Frontal cortex (tissue), 4 donors: Measurements from ENCODE around the gene PHF3. TPM values are rescaled to one million over a fixed set of nuclear protein-coding genes. Genes with fewer than 3 reads are reported as not detected.
A peak's percentile ranks its signal among the peaks of the same experiment; 100 is the strongest.

Experiments
- DNase-seq, 2 donors: peaks; one replicate each; pipeline ENCODE4 v3.0.0; 2012; ENCODE audit warnings: low spot score in 2 of 2
- FAIRE-seq: peaks from 2 replicates; lab custom pipeline; 2012; peaks lifted over from hg19 to GRCh38; lab: Jason Lieb, UNC
- total RNA-seq: library from RNA; depleted of rRNA; stranded (reverse); fragments of >200 nt; gene quantifications from one replicate; pipeline ENCODE4 v1.2.3, GENCODE V29; 2014
- donor health status: control.
- donor health status: control.
- donor health status: control.

PHF3 gene
- total RNA-seq, 1 donor from 2014 or later: 99.1 TPM

DNA sequence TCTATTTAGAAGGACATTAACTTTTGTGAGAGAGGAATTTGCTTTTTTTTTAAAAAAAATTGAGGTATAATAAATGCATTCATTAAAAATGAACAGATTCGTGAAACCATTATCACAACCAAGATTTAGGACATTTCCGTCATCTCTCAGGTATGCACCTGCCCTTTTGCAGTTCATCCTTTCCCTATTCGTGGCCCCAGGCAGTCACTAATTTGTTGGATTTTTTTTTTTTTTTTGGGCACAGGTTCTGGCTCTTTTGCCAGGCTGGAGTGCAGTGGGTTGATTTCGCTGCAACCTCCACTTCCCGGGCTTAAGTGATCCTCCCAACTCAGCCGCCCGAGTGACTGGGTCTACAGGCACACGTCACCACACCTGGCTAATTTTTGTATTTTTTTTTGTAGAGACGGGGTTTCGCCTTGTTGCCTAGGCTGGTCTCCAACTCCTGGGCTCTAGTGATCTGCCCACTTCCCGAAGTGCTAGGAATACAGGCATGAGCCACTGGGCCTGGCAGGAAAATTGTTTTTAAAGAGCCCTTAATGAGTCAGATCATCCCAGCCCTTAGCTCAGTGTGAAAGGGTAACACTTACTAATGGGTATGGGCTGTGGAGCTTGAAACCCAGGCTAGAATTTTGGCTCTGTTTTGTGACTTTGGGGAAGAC, 9.2 kb downstream of the PHF3 start:
- no peak for FAIRE-seq
- no peak for DNase-seq

DNA sequence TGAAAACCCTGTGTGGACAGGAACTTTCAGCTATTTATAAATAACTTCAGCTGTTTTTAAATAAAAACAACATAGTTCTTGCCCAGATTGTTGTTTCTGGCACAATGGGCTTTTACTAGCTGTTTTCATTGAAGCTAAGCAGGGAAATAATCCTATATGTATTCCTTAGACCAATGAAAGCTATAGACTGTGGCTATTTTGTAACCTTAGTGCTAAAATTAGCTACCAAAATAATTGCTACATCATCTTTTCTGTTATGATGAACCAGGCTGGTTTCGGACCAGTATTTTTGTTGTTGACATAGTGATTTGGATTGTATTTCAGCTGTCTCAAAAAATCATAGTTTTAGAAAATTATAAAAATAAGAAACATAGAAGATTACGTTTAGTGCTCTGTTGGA, 13.7 kb downstream of the PHF3 start:
- FAIRE-seq (no peak), DNase-seq (no peak)

- DNase-seq: no peak
- FAIRE-seq: no peak
Observed at GRCh38 chr6:63649847-63650265, 14.3 kb downstream of the PHF3 start.

- FAIRE-seq: no peak
- no peak for DNase-seq
Observed at GRCh38 chr6:63652980-63653379, 17.4 kb downstream of the PHF3 start.

DNA sequence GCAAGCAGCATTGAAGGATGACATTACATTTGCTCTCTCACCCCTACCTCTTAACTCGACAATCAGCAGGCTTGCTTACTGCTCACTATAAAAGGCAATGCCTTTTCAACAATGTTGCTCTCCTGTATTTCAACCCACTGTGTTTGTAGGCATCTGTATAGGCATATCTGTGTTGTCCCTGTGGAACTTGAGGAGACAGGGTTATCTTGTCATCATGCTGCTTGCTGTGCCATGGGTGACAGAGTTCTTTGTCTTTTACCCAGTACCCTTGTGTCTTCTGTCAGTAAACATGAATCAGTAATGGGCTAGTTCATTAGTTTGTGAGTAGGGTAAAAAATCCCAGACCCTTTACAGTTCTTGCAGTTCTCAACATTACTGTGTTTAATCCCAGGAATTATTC, 25.2 kb downstream of the PHF3 start:
- FAIRE-seq (no peak), DNase-seq (no peak)

DNA sequence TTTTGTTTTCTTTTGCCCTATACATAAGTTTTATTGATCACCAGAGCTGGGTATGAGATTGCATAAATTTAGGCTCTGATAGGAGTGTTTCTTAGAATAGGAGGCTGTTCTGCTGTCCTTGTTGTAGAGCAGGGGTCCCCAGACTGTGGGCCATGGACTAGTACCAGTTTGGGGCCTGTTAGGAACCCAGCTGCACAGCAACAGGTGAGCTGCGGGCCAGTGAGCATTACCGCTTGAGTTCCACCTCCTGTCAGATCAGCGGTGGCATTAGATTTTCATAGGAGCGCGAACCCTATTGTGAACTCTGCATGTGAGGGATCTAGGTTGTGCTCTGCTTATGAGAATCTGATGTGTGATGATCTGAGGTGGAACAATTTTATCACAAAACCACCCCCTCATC, 26.2 kb downstream of the PHF3 start:
- no peak for FAIRE-seq

GRCh38 chr6:63663147-63663955, 27.7 kb downstream of the PHF3 start:
- DNase-seq (no peak), FAIRE-seq (no peak)

More for the DNA sequence above, 26.2 kb downstream of the PHF3 start:
- no peak for DNase-seq

DNA sequence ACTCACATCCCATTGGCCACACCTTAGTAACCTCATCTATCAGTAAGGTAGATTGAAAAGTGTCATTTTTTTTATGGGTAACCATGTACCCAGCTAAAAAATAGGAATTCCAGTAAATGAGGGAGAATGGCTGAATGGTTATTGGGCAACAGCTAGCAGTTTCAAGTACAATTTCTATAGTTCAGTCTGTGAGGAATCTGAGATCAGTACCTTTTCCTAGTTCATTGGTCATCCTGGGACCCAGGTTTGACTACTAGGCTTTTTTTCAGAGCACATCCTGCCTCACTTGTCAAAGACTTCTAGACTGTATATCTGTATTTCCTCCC, 28.3 kb downstream of the PHF3 start:
- DNase-seq (no peak), FAIRE-seq (no peak)

DNA sequence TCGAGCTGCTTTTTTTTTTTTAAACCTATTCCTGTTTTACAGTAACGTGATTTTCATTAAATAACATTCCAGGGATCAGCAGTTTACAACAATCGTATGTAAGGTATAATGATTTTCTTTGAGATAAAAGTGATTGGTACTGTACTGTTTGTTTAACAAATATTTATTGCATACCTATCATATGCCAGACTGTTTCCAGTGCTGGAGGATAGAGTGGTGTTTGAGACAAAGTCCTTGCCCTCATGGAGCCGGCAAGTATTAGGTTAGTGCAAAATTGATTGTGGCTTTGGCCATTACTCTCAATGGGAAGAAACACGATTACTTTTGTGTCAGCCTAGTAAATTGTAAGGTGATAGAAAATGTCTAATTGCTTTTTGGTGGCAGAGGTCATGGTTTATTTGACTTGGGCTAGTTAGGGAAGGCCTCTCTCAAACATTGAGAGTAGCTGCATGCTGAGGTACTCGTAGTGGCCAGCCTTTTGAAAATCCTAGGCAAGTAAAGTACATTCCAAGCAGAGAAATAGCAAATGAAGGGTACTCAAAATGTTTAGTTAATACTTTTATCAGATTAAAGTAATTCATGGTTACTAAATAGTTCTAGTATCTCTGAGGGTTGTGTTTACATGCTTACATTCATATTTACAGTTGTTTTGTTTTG, 35.6 kb downstream of the PHF3 start:
- DNase-seq: no peak
- no peak for FAIRE-seq

- DNase-seq (no peak), FAIRE-seq (no peak)
Observed at GRCh38 chr6:63672582-63673129, 37.1 kb downstream of the PHF3 start.

GRCh38 chr6:63673692-63674091, 38.1 kb downstream of the PHF3 start:
- FAIRE-seq: no peak
- DNase-seq: no peak

GRCh38 chr6:63674635-63675034, 39.0 kb downstream of the PHF3 start:
- no peak for FAIRE-seq
- DNase-seq: no peak

- DNase-seq (no peak), FAIRE-seq (no peak)
Observed at GRCh38 chr6:63675138-63675537, 39.5 kb downstream of the PHF3 start.

DNA sequence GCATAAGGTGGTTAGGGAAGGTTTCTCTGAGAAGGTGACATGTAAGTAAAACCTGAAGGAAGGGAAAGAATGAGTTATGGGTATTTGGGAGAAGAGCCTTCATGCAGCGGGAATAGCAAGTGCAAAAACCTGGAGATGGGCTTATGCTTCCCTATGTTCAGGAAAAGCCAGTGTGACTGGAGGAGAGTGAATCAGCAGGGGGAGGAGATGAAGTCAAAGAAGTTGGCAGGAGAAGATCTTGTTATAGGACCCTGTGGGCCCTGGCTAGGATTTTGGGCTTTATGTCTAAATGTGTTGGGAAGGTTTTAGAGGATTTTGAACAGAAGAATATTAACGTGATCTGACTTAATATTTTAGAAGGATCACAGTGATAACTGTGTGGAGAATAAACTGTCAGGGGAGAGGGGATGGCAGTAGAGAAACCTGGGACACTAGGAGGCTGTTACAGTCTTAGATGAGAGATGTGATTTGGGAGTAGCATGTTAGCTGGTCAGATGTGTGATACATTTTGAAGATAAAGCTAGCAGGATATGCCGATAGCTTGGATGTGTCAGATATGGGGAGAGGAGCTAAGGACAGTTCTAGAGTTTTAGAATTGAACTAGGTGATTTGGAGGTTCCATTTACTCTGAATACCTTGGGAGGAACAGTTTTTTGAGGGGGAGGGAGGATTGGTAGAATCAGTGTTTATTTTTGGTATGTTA, 41.0 kb downstream of the PHF3 start:
- DNase-seq (no peak), FAIRE-seq (no peak)

DNA sequence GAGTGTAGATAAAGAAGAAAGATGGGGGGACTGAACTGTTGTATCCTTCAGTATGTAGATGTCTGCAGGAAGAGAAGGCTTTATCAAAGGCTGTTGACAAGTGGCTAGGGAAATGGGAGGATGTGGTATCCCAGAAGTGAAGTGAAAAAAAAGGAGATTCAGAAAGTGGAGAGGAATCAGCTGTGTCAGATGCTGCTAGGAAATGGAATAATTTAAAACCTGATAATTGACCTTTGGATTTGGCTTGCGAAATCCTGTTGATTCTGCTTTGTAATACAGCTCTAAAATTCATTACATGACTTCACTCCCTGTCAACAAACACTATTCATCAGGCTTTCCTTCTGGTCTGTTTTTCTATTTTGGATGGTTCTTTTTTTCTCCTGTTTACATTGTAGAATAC, 41.7 kb downstream of the PHF3 start:
- DNase-seq: no peak
- FAIRE-seq: no peak

DNA sequence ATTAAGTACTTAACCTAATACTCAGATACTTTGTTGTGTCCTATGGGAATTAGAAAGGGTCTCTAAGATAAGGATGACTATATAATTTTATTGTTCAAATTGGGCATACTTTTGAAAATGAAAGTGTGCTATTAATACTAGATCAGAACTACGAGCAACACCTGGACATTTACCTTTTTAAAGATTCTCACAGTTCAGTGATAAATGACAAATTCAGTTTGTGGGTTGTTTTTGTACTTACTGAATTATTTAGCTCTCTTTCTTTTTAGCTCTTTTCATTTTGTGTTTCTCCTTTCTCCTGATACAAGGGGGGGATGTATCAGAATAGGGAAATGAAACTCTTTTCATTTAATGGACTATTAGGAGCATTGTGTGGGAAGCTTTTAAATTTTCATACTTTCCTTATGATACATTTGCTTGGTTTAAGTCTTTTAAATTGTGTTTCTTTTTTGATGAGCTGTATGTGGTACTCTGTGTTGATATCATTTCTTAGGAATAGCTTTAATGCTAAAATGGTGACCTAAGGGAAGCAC, 47.5 kb downstream of the PHF3 start:
- DNase-seq: no peak
- FAIRE-seq: no peak

GRCh38 chr6:63685446-63686379, 50.1 kb downstream of the PHF3 start:
- FAIRE-seq (peak; percentile 34), DNase-seq (no peak)

DNA sequence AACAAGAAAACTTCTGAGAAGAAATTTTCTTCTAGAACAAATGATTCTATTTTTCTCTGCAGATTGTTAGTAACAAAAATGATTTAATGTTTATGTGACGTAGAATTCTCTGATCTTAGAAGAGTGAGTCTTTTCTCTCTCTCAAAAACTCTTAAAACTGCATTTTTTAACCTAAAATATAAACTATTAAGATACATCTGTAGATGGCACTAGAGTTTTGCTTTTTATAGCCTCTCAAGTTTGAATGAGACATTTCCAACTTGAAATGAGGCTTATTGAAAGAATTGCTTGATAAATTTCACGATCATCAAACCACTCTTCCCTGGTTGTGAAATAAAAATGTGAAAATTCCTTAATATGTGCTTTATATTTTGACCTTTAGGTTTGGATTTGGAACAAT, 53.8 kb downstream of the PHF3 start:
- peak; percentile 67 for FAIRE-seq
- no peak for DNase-seq

DNA sequence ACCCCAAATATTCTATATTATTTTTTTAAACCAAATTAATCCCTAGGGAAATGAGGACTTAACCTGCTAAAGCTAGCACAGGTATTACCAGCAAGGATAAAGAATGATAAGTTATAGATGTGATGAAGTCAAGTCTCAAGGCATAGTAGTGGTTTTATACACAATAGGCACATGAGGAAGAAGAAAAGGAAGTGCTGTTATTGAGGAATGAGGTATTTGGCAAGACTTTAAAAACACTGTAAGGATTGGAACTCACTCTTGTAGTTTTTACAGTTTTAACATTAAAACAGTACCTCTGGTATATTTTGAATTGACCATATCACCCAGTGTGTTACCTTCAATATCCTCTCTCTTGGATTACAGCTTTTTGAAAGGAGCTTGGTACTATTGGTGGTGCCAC, 54.6 kb downstream of the PHF3 start:
- DNase-seq (no peak), FAIRE-seq (no peak)
